Liver (tissue), 9 donors: ENCODE results near the gene TWF1. TPM values are rescaled to one million over a fixed set of nuclear protein-coding genes. Genes with fewer than 3 reads are reported as not detected.

ENCODE experiments used
- DNase-seq: peaks from one replicate; pipeline ENCODE4 v3.0.0-alpha.2; 2017; ENCODE audit warnings: low spot score
- H3K27ac ChIP-seq, 2 donors: one replicate each; pipeline ENCODE4 v1.7.0; 2013; ENCODE audit warnings: inconsistent platforms in 2 of 2, low read length in 2 of 2, control low read depth in 1 of 2, low read depth in 1 of 2, mild to moderate bottlenecking in 1 of 2
- H3K27me3 ChIP-seq, 4 donors: one replicate each; pipeline versions ENCODE4 v1.6.1 to v1.7.0; 2013; ENCODE audit warnings: low read length in 3 of 4, inconsistent platforms in 1 of 4, mild to moderate bottlenecking in 1 of 4, moderate library complexity in 1 of 4; ENCODE audit not compliant: control insufficient read depth in 4 of 4, insufficient read depth in 4 of 4
- H3K36me3 ChIP-seq, 4 donors: one replicate each; pipeline versions ENCODE4 v1.6.1 to v1.7.0; 2013; ENCODE audit warnings: low read length in 3 of 4, mild to moderate bottlenecking in 3 of 4, low read depth in 1 of 4, moderate library complexity in 1 of 4; ENCODE audit not compliant: control insufficient read depth in 4 of 4, insufficient read depth in 3 of 4
- H3K4me1 ChIP-seq, 4 donors: one replicate each; pipeline versions ENCODE4 v1.6.1 to v1.7.0; 2013; ENCODE audit warnings: low read length in 3 of 4, mild to moderate bottlenecking in 3 of 4, moderate library complexity in 1 of 4; ENCODE audit not compliant: control insufficient read depth in 4 of 4, insufficient read depth in 4 of 4
- H3K4me3 ChIP-seq, 3 donors: one replicate each; pipeline versions ENCODE4 v1.6.1 to v1.7.0; 2013; ENCODE audit warnings: low read length in 3 of 3, control low read depth in 1 of 3, low read depth in 1 of 3, mild to moderate bottlenecking in 1 of 3
- H3K9ac ChIP-seq, 2 donors: one replicate each; pipeline ENCODE4 v1.7.0; 2013; ENCODE audit warnings: low read length in 2 of 2, mild to moderate bottlenecking in 2 of 2, moderate library complexity in 2 of 2, control low read depth in 1 of 2, low read depth in 1 of 2
- H3K9me3 ChIP-seq, 4 donors: one replicate each; pipeline versions ENCODE4 v1.6.1 to v1.7.0; 2013; ENCODE audit warnings: low read length in 3 of 4; ENCODE audit not compliant: control insufficient read depth in 4 of 4
- EGR1 ChIP-seq, 2 donors: IDR thresholded peaks; 2 replicates each; pipeline ENCODE4 v1.6.1; 2016 to 2018; ENCODE audit warnings: antibody characterized with exemption in 2 of 2, low read depth in 2 of 2
- FOXA2 ChIP-seq: IDR thresholded peaks from 2 replicates; pipeline ENCODE4 v1.6.1; 2016; ENCODE audit warnings: antibody characterized with exemption
- GABPA ChIP-seq, 2 donors: IDR thresholded peaks in 1 of 2; conservative IDR thresholded peaks in 1 of 2; 2 replicates each; pipeline ENCODE4 v1.6.1; 2016; ENCODE audit warnings: antibody characterized with exemption in 2 of 2, mild to moderate bottlenecking in 1 of 2, moderate library complexity in 1 of 2
- HNF4A ChIP-seq, 2 donors: conservative IDR thresholded peaks; 2 replicates each; pipeline ENCODE4 v1.6.1; 2016; ENCODE audit warnings: antibody characterized with exemption in 2 of 2, mild to moderate bottlenecking in 2 of 2
- HNF4G ChIP-seq: IDR thresholded peaks from 2 replicates; pipeline ENCODE4 v1.6.1; 2016; ENCODE audit warnings: antibody characterized with exemption
- JUND ChIP-seq, 2 donors: IDR thresholded peaks; 2 replicates each; pipeline ENCODE4 v1.6.1; 2016; ENCODE audit warnings: antibody characterized with exemption in 2 of 2
- NR2F2 ChIP-seq: IDR thresholded peaks from 2 replicates; pipeline ENCODE4 v1.6.1; 2016; ENCODE audit warnings: antibody characterized with exemption
- RAD21 ChIP-seq, 2 donors: IDR thresholded peaks; 2 replicates each; pipeline ENCODE4 v1.6.1; 2016; ENCODE audit warnings: antibody characterized with exemption in 2 of 2, mild to moderate bottlenecking in 2 of 2
- RXRA ChIP-seq, 2 donors: IDR thresholded peaks; 2 replicates each; pipeline ENCODE4 v1.6.1; 2017 to 2018; ENCODE audit warnings: antibody characterized with exemption in 2 of 2, mild to moderate bottlenecking in 1 of 2
- SP1 ChIP-seq: IDR thresholded peaks from 2 replicates; pipeline ENCODE4 v1.6.1; 2018; ENCODE audit warnings: antibody characterized with exemption, mild to moderate bottlenecking
- TAF1 ChIP-seq: conservative IDR thresholded peaks from 2 replicates; pipeline ENCODE4 v1.6.1; 2016; ENCODE audit warnings: antibody characterized with exemption, mild to moderate bottlenecking
- WGBS: extraction: QIAGEN DNeasy Blood & Tissue Kit; methylation state at CpG from one replicate; pipeline ENCODE4 v1.1.7; 2013; 5-methylcytosine and 5-hydroxymethylcytosine counted together
- polyA plus RNA-seq, 2 donors: library from polyadenylated mRNA; stranded (reverse) in 1 of 2; unstranded in 1 of 2; fragments of 200-250 nt in 1 of 2; fragments of >200 nt in 1 of 2; fragmentation: Nextera tagmentation in 1 of 2; extraction: Ambion mirVana in 1 of 2; gene quantifications; one replicate each; pipeline versions ENCODE4 v1.2.1 to v1.2.3, GENCODE V29; 2013 to 2015
- total RNA-seq, 2 donors: library from RNA; depleted of rRNA; stranded (reverse); fragments of >200 nt; gene quantifications; one replicate each; pipeline ENCODE4 v1.2.3, GENCODE V29; 2014
- TF ChIP-seq, protein P1 (sequence below): fragments of 150-350 bp; IDR thresholded peaks from 2 replicates; pipeline ENCODE4 v1.5.1; 2017; ENCODE audit warnings: improper control_type of control experiment, low read depth, low read length; ENCODE audit not compliant: missing input control
- TF ChIP-seq, protein P2 (sequence below): IDR thresholded peaks from 2 replicates; pipeline ENCODE4 v1.6.1; 2016; ENCODE audit warnings: antibody characterized with exemption
- TF ChIP-seq, protein P3 (sequence below): IDR thresholded peaks from 2 replicates; pipeline ENCODE4 v1.6.1; 2016; ENCODE audit warnings: antibody characterized with exemption, mild to moderate bottlenecking
- TF ChIP-seq, protein P4 (sequence below): IDR thresholded peaks from 2 replicates; pipeline ENCODE4 v1.6.1; 2016; ENCODE audit warnings: antibody characterized with exemption
- donor health status: healthy.
- donor health status: healthy.
- donor health status: healthy.
- donor health status: healthy.
- donor health status: healthy.

TWF1 gene
- total and polyA plus RNA-seq, 4 donors, result 25.6 to 32.5 (median 31.0) TPM

DNA sequence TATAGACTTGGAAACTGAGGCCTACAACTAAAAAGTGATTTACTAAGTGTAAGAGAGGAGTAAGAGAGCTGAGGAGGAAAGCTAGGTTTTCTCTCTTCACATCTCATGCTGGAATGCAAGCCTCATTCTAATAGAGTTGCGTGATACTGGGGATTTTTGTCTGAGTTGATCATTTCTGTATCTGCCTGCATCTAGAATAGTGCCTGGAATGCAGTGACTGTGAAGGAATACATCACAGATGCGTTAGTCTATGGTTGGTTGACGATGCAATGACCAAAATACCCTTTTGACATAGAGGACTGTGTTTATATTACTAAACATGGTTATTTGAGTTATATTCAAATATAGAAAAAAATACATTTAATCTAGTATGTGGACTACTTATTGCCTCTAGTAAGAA, 20.6 kb upstream of the TWF1 start:
- no peaks in the 10 kb centered on the region for H3K36me3 ChIP-seq
- H3K9ac ChIP-seq, result no peak overlapping the region
- no peak for DNase-seq
- H3K4me1 ChIP-seq, result no peaks in the 10 kb centered on the region
- TF ChIP-seq HNF4G (no peak), FOXA2 (no peak), NR2F2 (no peak), TAF1 (no peak), SP1 (no peak)
- TF ChIP-seq, protein P1, sequence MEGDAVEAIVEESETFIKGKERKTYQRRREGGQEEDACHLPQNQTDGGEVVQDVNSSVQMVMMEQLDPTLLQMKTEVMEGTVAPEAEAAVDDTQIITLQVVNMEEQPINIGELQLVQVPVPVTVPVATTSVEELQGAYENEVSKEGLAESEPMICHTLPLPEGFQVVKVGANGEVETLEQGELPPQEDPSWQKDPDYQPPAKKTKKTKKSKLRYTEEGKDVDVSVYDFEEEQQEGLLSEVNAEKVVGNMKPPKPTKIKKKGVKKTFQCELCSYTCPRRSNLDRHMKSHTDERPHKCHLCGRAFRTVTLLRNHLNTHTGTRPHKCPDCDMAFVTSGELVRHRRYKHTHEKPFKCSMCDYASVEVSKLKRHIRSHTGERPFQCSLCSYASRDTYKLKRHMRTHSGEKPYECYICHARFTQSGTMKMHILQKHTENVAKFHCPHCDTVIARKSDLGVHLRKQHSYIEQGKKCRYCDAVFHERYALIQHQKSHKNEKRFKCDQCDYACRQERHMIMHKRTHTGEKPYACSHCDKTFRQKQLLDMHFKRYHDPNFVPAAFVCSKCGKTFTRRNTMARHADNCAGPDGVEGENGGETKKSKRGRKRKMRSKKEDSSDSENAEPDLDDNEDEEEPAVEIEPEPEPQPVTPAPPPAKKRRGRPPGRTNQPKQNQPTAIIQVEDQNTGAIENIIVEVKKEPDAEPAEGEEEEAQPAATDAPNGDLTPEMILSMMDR, result no peak
- TF ChIP-seq, protein P2, sequence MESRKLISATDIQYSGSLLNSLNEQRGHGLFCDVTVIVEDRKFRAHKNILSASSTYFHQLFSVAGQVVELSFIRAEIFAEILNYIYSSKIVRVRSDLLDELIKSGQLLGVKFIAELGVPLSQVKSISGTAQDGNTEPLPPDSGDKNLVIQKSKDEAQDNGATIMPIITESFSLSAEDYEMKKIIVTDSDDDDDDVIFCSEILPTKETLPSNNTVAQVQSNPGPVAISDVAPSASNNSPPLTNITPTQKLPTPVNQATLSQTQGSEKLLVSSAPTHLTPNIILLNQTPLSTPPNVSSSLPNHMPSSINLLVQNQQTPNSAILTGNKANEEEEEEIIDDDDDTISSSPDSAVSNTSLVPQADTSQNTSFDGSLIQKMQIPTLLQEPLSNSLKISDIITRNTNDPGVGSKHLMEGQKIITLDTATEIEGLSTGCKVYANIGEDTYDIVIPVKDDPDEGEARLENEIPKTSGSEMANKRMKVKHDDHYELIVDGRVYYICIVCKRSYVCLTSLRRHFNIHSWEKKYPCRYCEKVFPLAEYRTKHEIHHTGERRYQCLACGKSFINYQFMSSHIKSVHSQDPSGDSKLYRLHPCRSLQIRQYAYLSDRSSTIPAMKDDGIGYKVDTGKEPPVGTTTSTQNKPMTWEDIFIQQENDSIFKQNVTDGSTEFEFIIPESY, result no peak
- 95% methylated on average over 3 of the region's 3 CpGs for WGBS
- H3K4me3 ChIP-seq, result no peak overlapping the region
- H3K27me3 ChIP-seq, result no peaks in the 10 kb centered on the region
- H3K9me3 ChIP-seq, result no peaks in the 10 kb centered on the region
- H3K27ac ChIP-seq, result no peak overlapping the region

DNA sequence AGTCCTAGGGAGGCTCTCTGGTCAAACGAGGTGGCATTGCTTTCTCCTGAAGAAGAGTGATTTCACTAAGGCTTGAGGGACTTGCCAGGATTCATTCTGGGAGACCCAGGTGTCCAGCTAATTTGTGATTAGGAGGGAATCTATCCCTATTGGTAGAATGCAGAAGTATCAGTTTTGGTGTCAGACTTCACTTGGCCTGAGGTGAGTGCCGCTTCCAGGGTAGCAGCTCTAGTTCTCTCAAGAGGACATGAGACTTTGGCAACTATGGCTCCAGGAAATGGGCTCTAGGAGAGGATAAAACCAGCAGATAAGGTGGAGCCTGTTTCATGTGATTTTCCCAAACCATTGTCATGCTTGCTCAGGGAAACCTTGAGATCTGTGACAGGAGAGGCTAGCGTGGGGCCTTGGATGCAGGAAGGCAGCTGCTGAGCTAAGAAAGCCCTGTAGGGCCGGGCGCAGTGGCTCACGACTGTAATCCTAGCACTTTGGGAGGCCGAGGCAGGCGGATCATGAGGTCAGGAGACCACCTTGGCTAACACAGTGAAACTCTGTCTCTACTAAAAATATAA, 18.2 kb upstream of the TWF1 start:
- no peaks in the 10 kb centered on the region for H3K36me3 ChIP-seq
- H3K4me3 ChIP-seq, result no peak overlapping the region
- H3K27me3 ChIP-seq, result no peaks in the 10 kb centered on the region
- H3K27ac ChIP-seq, result no peak overlapping the region
- H3K9ac ChIP-seq, result no peak overlapping the region
- 87% methylated on average over 8 of the region's 8 CpGs for whole genome bisulfite sequencing
- no peaks in the 10 kb centered on the region for H3K4me1 ChIP-seq
- no peak for DNase-seq
- no peaks in the 10 kb centered on the region for H3K9me3 ChIP-seq
- TF ChIP-seq, protein P2, result no peak
- no peak for TF ChIP-seq NR2F2
- TF ChIP-seq HNF4G, result no peak
- TF ChIP-seq, protein P3, sequence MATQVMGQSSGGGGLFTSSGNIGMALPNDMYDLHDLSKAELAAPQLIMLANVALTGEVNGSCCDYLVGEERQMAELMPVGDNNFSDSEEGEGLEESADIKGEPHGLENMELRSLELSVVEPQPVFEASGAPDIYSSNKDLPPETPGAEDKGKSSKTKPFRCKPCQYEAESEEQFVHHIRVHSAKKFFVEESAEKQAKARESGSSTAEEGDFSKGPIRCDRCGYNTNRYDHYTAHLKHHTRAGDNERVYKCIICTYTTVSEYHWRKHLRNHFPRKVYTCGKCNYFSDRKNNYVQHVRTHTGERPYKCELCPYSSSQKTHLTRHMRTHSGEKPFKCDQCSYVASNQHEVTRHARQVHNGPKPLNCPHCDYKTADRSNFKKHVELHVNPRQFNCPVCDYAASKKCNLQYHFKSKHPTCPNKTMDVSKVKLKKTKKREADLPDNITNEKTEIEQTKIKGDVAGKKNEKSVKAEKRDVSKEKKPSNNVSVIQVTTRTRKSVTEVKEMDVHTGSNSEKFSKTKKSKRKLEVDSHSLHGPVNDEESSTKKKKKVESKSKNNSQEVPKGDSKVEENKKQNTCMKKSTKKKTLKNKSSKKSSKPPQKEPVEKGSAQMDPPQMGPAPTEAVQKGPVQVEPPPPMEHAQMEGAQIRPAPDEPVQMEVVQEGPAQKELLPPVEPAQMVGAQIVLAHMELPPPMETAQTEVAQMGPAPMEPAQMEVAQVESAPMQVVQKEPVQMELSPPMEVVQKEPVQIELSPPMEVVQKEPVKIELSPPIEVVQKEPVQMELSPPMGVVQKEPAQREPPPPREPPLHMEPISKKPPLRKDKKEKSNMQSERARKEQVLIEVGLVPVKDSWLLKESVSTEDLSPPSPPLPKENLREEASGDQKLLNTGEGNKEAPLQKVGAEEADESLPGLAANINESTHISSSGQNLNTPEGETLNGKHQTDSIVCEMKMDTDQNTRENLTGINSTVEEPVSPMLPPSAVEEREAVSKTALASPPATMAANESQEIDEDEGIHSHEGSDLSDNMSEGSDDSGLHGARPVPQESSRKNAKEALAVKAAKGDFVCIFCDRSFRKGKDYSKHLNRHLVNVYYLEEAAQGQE, result no peak
- no peak for TF ChIP-seq EGR1 (IDR thresholded peaks at IDR 0.05; ENCODE audit: low read depth in 2 of 2)
- TF ChIP-seq RAD21 (IDR thresholded peaks at IDR 0.05), result no peak
- TF ChIP-seq RXRA (IDR thresholded peaks at IDR 0.05), result no peak
- TF ChIP-seq GABPA (IDR thresholded peaks at IDR 0.05 in 1 of 2, conservative IDR thresholded peaks at IDR 0.05 in 1 of 2), result no peak
- no peak for TF ChIP-seq TAF1
- TF ChIP-seq, protein P1, result no peak
- TF ChIP-seq, protein P4, sequence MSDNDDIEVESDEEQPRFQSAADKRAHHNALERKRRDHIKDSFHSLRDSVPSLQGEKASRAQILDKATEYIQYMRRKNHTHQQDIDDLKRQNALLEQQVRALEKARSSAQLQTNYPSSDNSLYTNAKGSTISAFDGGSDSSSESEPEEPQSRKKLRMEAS, result no peak
- no peak for TF ChIP-seq JUND (IDR thresholded peaks at IDR 0.05)
- TF ChIP-seq HNF4A (conservative IDR thresholded peaks at IDR 0.05), result no peak
